GM12872 (cell line): ENCODE data around the gene CCT6B.

ENCODE experiments used
- TF ChIP-seq, protein P1 (sequence below): IDR thresholded peaks from 3 replicates; pipeline ENCODE4 v1.5.1; 2011; ENCODE audit warnings: low read depth, mild to moderate bottlenecking, low read length, moderate library complexity; ENCODE audit not compliant: insufficient read depth

The CCT6B gene

DNA sequence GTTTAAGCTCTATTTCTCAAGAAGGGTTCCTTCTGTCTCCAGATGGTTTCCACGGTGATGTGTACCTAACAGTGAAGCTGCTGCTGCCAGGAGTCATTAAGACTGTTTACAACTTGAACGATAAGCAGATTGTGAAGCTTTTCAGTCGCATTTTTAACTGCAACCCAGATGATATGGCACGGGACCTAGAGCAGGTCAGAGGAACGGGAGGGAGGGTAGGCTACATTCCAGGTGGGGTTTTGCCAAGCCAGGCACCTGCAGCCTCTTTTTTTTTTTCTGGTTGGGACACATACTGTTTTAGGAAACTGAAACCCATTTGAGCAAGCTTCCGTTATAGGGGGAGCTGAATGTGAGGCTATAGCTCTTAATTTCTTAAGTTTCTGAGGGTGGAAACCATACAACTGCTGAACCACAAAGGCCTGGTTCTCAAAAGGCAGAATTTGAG is 29.7 kb upstream of the CCT6B start:
- TF ChIP-seq, protein P1, sequence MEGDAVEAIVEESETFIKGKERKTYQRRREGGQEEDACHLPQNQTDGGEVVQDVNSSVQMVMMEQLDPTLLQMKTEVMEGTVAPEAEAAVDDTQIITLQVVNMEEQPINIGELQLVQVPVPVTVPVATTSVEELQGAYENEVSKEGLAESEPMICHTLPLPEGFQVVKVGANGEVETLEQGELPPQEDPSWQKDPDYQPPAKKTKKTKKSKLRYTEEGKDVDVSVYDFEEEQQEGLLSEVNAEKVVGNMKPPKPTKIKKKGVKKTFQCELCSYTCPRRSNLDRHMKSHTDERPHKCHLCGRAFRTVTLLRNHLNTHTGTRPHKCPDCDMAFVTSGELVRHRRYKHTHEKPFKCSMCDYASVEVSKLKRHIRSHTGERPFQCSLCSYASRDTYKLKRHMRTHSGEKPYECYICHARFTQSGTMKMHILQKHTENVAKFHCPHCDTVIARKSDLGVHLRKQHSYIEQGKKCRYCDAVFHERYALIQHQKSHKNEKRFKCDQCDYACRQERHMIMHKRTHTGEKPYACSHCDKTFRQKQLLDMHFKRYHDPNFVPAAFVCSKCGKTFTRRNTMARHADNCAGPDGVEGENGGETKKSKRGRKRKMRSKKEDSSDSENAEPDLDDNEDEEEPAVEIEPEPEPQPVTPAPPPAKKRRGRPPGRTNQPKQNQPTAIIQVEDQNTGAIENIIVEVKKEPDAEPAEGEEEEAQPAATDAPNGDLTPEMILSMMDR: no peak

GRCh38 chr17:34989473-34989872 is 28.2 kb upstream of the CCT6B start:
- TF ChIP-seq, protein P1: no peak

DNA sequence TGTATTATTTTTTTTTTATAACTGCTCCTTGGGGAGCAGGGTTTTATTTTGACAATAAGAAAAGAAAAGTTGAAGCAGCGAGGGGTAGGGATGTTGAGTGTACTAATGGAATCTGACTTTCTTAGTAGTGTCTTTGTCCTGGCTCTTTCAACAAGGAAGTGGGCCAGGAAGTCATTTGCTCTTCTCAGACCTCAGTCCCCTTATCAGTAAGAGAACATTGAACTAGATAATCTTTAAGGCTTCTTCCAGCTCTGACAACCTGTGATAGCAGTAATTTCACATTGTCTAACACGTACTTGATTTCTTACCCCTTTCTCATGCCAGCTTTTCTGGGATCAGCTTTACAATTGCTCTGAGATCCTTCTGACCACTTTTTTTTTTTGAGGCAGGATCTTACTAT is 27.4 kb upstream of the CCT6B start:
- TF ChIP-seq, protein P1: no peak

GRCh38 chr17:34987232-34987631 is 26.0 kb upstream of the CCT6B start:
- TF ChIP-seq, protein P1: no peak

- TF ChIP-seq, protein P1: no peak
Measured at GRCh38 chr17:34981538-34982241, 20.4 kb upstream of the CCT6B start.

- TF ChIP-seq, protein P1: peak; percentile 59
Measured at GRCh38 chr17:34980681-34981537, 19.6 kb upstream of the CCT6B start.

DNA sequence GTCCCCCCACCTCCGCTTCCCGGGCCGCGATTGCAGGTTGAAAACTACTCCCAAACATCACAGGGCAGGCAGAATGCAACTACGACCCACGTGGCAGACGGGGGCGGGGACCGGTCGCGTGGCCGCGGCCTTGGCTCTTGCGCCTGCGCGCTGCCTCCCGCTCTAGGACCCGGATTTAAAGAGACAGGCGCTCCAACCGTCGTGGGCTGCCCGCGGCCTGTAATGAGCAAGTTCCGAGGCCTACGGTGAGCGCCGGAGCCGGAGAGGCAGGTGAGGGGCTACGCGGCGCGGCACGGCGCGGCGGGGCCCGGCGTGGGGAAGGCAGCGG is 19.1 kb upstream of the CCT6B start, which contains the start of gene LIG3:
LIG3 (plus strand) TSS at position 160 of the 328 bp plus-strand sequence. CDS start 2,494 bp downstream, outside the sequence.
- TF ChIP-seq, protein P1: no peak
